HCT116 (cell line): ENCODE data around the gene NOSIP. TPM values are rescaled to one million over a fixed set of nuclear protein-coding genes. Genes with fewer than 3 reads are reported as not detected.

Source experiments
- ATAC-seq: fragments of 200-7000 bp; cut with Tn5 transposase; 2 replicates; pipeline ENCODE4 v1.9.1; 2020; ENCODE audit warnings: mild to moderate bottlenecking, moderate library complexity
- BruUV-seq: library from RNA; stranded (reverse); fragments of 400-500 nt; replicated peaks from 2 replicates; lab custom pipeline; 2021; lab: Mats Ljungman, UMichigan
- CTCF ChIA-PET: fragments of 300-600 bp; sonication (Branson Sonifier 250); formaldehyde crosslinking; loops from one replicate; lab custom pipeline; 2021; ENCODE audit warnings: antibody characterized with exemption; lab: Charles Lee
- POLR2A ChIA-PET: fragments of 300-600, 350-600 bp; sonication (Branson Sonifier 250); formaldehyde crosslinking; loops from one replicate; lab custom pipeline; 2021; ENCODE audit warnings: antibody characterized with exemption; lab: Charles Lee
- RAD21 ChIA-PET, 2 experiments: fragments of 300-600 bp; sonication (Branson Sonifier 250); formaldehyde crosslinking; loops; one replicate each; lab custom pipeline; 2023; ENCODE audit warnings: low total read pairs in 2 of 2; ENCODE audit not compliant: uncharacterized antibody in 2 of 2, unreplicated experiment in 2 of 2, low non-redundant PET in 1 of 2; lab: Charles Lee
- DNase-seq: peaks from one replicate; pipeline ENCODE4 v3.0.0-alpha.2; 2010; ENCODE audit warnings: low read depth, low spot score
- H2AFZ ChIP-seq: fragments of 200-600 bp; shearing (Covaris generic), sonication (generic); 2 replicates; pipeline ENCODE4 v1.6.1; 2017; ENCODE audit warnings: low read depth, mixed run types, mixed read lengths, antibody characterized with exemption, low read length; ENCODE audit not compliant: poor library complexity, severe bottlenecking
- H3K27ac ChIP-seq: 2 replicates; pipeline ENCODE4 v1.5.1; 2012; ENCODE audit warnings: low read depth, low read length
- H3K27me3 ChIP-seq: fragments of 200-600 bp; sonication (generic); 2 replicates; pipeline ENCODE4 v1.6.1; 2016; ENCODE audit warnings: mixed run types, low read length, mixed read lengths; ENCODE audit not compliant: insufficient read depth
- H3K36me3 ChIP-seq, 2 experiments: fragments of 200-500 bp in 1 of 2; fragments of 200-600 bp in 1 of 2; sonication (Bioruptor generic) in 1 of 2; sonication (generic) in 1 of 2; 2 replicates each; pipeline versions ENCODE4 v1.5.1 to v1.6.1; 2014 to 2016; ENCODE audit warnings: low read length in 2 of 2, inconsistent platforms in 1 of 2, mixed read lengths in 1 of 2, mixed run types in 1 of 2; ENCODE audit not compliant: insufficient read depth in 2 of 2, control insufficient read depth in 1 of 2
- H3K4me1 ChIP-seq, 2 experiments: fragments of 200-600 bp in 1 of 2; sonication (generic) in 1 of 2; 2 replicates each; pipeline versions ENCODE4 v1.5.1 to v1.6.1; 2012 to 2017; ENCODE audit warnings: low read length in 2 of 2, inconsistent platforms in 1 of 2, mild to moderate bottlenecking in 1 of 2, mixed read lengths in 1 of 2, mixed run types in 1 of 2, moderate library complexity in 1 of 2; ENCODE audit not compliant: insufficient read depth in 2 of 2, control insufficient read depth in 1 of 2
- H3K4me2 ChIP-seq: fragments of 200-600 bp; sonication (generic); 2 replicates; pipeline ENCODE4 v1.6.1; 2017; ENCODE audit warnings: mixed run types, low read length, mixed read lengths
- H3K4me3 ChIP-seq, 2 experiments: fragments of 200-600 bp in 1 of 2; sonication (generic) in 1 of 2; replicated peaks in 1 of 2; 2 replicates each; pipeline ENCODE4 v1.5.1; 2011 to 2016; ENCODE audit warnings: low read length in 2 of 2, control low read depth in 1 of 2, low read depth in 1 of 2, mild to moderate bottlenecking in 1 of 2, mixed read lengths in 1 of 2, mixed run types in 1 of 2
- H3K79me2 ChIP-seq: fragments of 200-600 bp; sonication (generic); 2 replicates; pipeline ENCODE4 v1.6.1; 2017; ENCODE audit warnings: mild to moderate bottlenecking, mixed run types, low read length, moderate library complexity, mixed read lengths; ENCODE audit not compliant: insufficient read depth
- H3K9ac ChIP-seq: fragments of 200-600 bp; sonication (generic); 2 replicates; pipeline ENCODE4 v1.6.1; 2016; ENCODE audit warnings: low read length, mixed read lengths
- H3K9me2 ChIP-seq: fragments of 200-600 bp; sonication (generic), shearing (Covaris generic); 2 replicates; pipeline ENCODE4 v1.6.1; 2017; ENCODE audit warnings: mixed run types, mild to moderate bottlenecking, moderate library complexity; ENCODE audit not compliant: insufficient read depth
- H3K9me3 ChIP-seq, 2 experiments: fragments of 200-500 bp in 1 of 2; fragments of 200-600 bp in 1 of 2; sonication (Bioruptor generic) in 1 of 2; sonication (generic) in 1 of 2; 2 replicates each; pipeline ENCODE4 v1.6.1; 2014 to 2017; ENCODE audit warnings: low read length in 2 of 2, mixed read lengths in 2 of 2, inconsistent platforms in 1 of 2, low read depth in 1 of 2, mild to moderate bottlenecking in 1 of 2, mixed run types in 1 of 2, moderate library complexity in 1 of 2; ENCODE audit not compliant: control insufficient read depth in 1 of 2, insufficient read depth in 1 of 2
- H4K20me1 ChIP-seq: fragments of 200-600 bp; sonication (generic), shearing (Covaris generic); 2 replicates; pipeline ENCODE4 v1.6.1; 2017; ENCODE audit warnings: mixed run types, mild to moderate bottlenecking, moderate library complexity; ENCODE audit not compliant: insufficient read depth
- EGR1 ChIP-seq: IDR thresholded peaks from 2 replicates; pipeline ENCODE4 v1.6.1; 2012; ENCODE audit warnings: low read depth
- ELF1 ChIP-seq: IDR thresholded peaks from 2 replicates; pipeline ENCODE4 v1.6.1; 2012; ENCODE audit warnings: low read depth, borderline replicate concordance
- EZH2phosphoT487 ChIP-seq: fragments of 200-600 bp; IDR thresholded peaks from 2 replicates; pipeline ENCODE4 v1.6.1; 2018; ENCODE audit warnings: antibody characterized with exemption, borderline replicate concordance
- FOSL1 ChIP-seq: IDR thresholded peaks from 2 replicates; pipeline ENCODE4 v1.6.1; 2012; ENCODE audit warnings: low read depth
- POLR2A ChIP-seq: IDR thresholded peaks from 2 replicates; pipeline ENCODE4 v1.7.0; 2011; ENCODE audit warnings: borderline replicate concordance; ENCODE audit not compliant: insufficient read depth, insufficient read length; ENCODE audit errors: extremely low read depth
- POLR2AphosphoS5 ChIP-seq: IDR thresholded peaks from 2 replicates; pipeline ENCODE4 v1.6.1; 2011; ENCODE audit warnings: mild to moderate bottlenecking, low read depth, low read length, moderate library complexity
- SIN3A ChIP-seq: IDR thresholded peaks from 2 replicates; pipeline ENCODE4 v1.6.1; 2012; ENCODE audit warnings: low read depth
- SP1 ChIP-seq: IDR thresholded peaks from 2 replicates; pipeline ENCODE4 v1.6.1; 2012; ENCODE audit warnings: low read depth
- TCF7L2 ChIP-seq: IDR thresholded peaks from 2 replicates; pipeline ENCODE4 v1.7.0; 2011; ENCODE audit warnings: borderline replicate concordance, inconsistent platforms; ENCODE audit not compliant: insufficient read depth, insufficient read length; ENCODE audit errors: extremely low read depth
- ZFX ChIP-seq: fragments of 450-650 bp; IDR thresholded peaks from 2 replicates; pipeline ENCODE4 v1.6.1; 2017
- ZNF274 ChIP-seq: fragments of 200-500 bp; sonication (Bioruptor generic); IDR thresholded peaks from 2 replicates; pipeline ENCODE4 v1.6.1; 2014; ENCODE audit warnings: mild to moderate bottlenecking, low read depth, low read length, inconsistent platforms
- intact Hi-C: fragments of 100-400 bp; cut with micrococcal nuclease; formaldehyde crosslinking; loops from 2 replicates; pipeline ENCODE4 v1.10.0; 2022
- total RNA-seq: library from RNA; stranded (reverse); gene quantifications from one replicate; pipeline ENCODE4 v1.2.1, GENCODE V29; 2021; ENCODE audit not compliant: unreplicated experiment
- TF ChIP-seq, protein P1 (sequence below): IDR thresholded peaks from 2 replicates; pipeline ENCODE4 v1.6.1; 2012
- TF ChIP-seq, protein P2 (sequence below), 3 experiments: fragments of 200-600 bp in 1 of 3; sonication (generic) in 1 of 3; IDR thresholded peaks in 2 of 3; conservative IDR thresholded peaks in 1 of 3; 2 replicates each; pipeline ENCODE4 v1.5.1; 2012 to 2017; ENCODE audit warnings: low read depth in 2 of 3, low read length in 2 of 3, antibody characterized with exemption in 1 of 3, borderline replicate concordance in 1 of 3, control low read depth in 1 of 3, mild to moderate bottlenecking in 1 of 3, mixed read lengths in 1 of 3, mixed run types in 1 of 3, moderate library complexity in 1 of 3; ENCODE audit not compliant: insufficient read depth in 1 of 3
- TF ChIP-seq, protein P3 (sequence below): IDR thresholded peaks from 2 replicates; pipeline ENCODE4 v1.6.1; 2011; ENCODE audit warnings: mild to moderate bottlenecking, low read length, moderate library complexity; ENCODE audit not compliant: insufficient replicate concordance; ENCODE audit errors: extremely low read depth

Gene NOSIP
- total RNA-seq, 1 experiment from 2014 or later, result 133 TPM

DNA sequence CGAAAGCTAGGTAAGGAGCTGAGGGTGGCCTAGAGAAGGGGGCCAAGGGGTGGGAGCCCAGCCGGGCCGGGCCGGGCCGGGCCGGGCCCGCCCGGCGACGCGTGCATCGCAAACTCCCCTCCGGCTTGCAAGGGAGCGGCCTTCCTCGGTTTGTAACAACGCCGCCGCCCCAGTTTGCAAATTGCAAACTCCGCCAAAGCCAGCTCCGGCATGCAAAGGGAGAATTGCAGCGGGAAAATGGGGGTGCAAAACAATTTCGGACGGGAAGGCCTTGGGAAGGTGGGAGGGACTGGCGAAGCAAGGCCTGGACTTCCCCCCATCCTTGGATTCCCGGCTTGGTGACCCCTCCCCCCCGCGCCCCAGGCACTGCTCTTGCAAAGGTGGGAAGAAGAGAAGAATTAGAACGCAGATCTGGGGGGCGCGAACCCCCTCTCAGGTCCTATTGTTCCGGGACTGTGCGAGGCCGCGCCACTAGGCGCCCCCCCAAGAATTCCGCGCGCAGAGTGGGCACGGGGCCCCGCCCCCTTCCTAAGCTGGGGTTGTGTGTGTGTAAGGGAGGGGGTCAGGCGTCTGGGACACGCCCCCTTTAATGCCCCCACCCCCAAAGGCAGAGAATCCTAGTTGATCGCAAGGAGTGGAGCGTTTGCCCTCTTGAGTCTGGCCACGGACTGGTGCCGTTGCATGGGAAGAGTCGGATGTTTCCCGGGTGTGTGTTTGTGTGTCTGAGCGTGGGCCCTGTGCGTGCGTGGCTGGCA is 11.6 kb upstream of the NOSIP start:
- intact Hi-C loops, result loop anchor here (2.0 to 5.0 kb wide), 2 partner anchors 85 to 173 kb away; partner anchors contain the start of gene PRMT1
- POLR2A ChIA-PET, result interaction anchor here (1.0 to 5.4 kb wide), 2 partner anchors 11 to 48 kb away, joined by 3 to 50 read pairs; partner anchors contain the start of genes RRAS and SCAF1
- Histone ChIP-seq H3K9me3 (no peaks in the 10 kb centered on the region), H3K9ac (peak overlapping the region; percentile 99), H3K9me2 (no peaks in the 10 kb centered on the region), H3K4me3 (peak overlapping the region; percentile 89 to 93), H3K27me3 (no peaks in the 10 kb centered on the region), H3K36me3 (peaks cover 10 to 16% of the 10 kb centered on the region in 2 experiments; a peak in 3 of 4 replicates), H4K20me1 (peaks cover 8% of the 10 kb centered on the region; the same call in 1 of the 2 replicates), H3K79me2 (peaks cover 39% of the 10 kb centered on the region), H3K4me1 (peaks cover 10 to 33% of the 10 kb centered on the region in 2 experiments; a peak in 3 of 4 replicates), H2AFZ (no peak overlapping the region), H3K27ac (peak overlapping the region; percentile 99), H3K4me2 (peak overlapping the region; percentile 83)
- DNase-seq, result no peak
- TF ChIP-seq EZH2phosphoT487 (no peak), POLR2A (peak; percentile 16), SIN3A (peak; percentile 24; the same call in 1 of the 2 replicates), ZFX (peak; percentile 84), FOSL1 (no peak), SP1 (no peak), POLR2AphosphoS5 (0 out of 2 replicates have a peak, but pooled peaks have one; percentile 45), TCF7L2 (no peak), ZNF274 (no peak), EGR1 (no peak), ELF1 (no peak)
- TF ChIP-seq, protein P1, sequence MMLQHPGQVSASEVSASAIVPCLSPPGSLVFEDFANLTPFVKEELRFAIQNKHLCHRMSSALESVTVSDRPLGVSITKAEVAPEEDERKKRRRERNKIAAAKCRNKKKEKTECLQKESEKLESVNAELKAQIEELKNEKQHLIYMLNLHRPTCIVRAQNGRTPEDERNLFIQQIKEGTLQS, result no peak
- TF ChIP-seq, protein P2, sequence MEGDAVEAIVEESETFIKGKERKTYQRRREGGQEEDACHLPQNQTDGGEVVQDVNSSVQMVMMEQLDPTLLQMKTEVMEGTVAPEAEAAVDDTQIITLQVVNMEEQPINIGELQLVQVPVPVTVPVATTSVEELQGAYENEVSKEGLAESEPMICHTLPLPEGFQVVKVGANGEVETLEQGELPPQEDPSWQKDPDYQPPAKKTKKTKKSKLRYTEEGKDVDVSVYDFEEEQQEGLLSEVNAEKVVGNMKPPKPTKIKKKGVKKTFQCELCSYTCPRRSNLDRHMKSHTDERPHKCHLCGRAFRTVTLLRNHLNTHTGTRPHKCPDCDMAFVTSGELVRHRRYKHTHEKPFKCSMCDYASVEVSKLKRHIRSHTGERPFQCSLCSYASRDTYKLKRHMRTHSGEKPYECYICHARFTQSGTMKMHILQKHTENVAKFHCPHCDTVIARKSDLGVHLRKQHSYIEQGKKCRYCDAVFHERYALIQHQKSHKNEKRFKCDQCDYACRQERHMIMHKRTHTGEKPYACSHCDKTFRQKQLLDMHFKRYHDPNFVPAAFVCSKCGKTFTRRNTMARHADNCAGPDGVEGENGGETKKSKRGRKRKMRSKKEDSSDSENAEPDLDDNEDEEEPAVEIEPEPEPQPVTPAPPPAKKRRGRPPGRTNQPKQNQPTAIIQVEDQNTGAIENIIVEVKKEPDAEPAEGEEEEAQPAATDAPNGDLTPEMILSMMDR (IDR thresholded peaks at IDR 0.05 in 2 of 3, conservative IDR thresholded peaks at IDR 0.05 in 1 of 3; ENCODE audit: borderline replicate concordance in 1 of 3, insufficient read depth in 1 of 3, low read depth in 2 of 3, low read length in 2 of 3), result no peak
- TF ChIP-seq, protein P3, sequence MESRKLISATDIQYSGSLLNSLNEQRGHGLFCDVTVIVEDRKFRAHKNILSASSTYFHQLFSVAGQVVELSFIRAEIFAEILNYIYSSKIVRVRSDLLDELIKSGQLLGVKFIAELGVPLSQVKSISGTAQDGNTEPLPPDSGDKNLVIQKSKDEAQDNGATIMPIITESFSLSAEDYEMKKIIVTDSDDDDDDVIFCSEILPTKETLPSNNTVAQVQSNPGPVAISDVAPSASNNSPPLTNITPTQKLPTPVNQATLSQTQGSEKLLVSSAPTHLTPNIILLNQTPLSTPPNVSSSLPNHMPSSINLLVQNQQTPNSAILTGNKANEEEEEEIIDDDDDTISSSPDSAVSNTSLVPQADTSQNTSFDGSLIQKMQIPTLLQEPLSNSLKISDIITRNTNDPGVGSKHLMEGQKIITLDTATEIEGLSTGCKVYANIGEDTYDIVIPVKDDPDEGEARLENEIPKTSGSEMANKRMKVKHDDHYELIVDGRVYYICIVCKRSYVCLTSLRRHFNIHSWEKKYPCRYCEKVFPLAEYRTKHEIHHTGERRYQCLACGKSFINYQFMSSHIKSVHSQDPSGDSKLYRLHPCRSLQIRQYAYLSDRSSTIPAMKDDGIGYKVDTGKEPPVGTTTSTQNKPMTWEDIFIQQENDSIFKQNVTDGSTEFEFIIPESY, result no peak
- 0 out of 2 replicates have a peak, but pooled peaks have one; percentile 6 for ATAC-seq
- TSS peak; percentile 32 for BruUV-seq
- CTCF ChIA-PET, result interaction anchor here (1.1 kb wide), 1 partner anchor 80 kb away, joined by 3 read pairs; no protein-coding TSS in a partner anchor
- RAD21 ChIA-PET, result interaction anchor here (0.6 to 0.7 kb wide), 2 partner anchors 41 to 47 kb away, joined by 4 to 6 read pairs; no protein-coding TSS in a partner anchor
